Measurements from ENCODE around the gene C10orf71. TPM values are rescaled to one million over a fixed set of nuclear protein-coding genes. Genes with fewer than 3 reads are reported as not detected.

Gene C10orf71
- total RNA-seq, 1 experiment from 2014 or later: not detected

GRCh38 chr10:49327036-49327813, 28.3 kb downstream of the C10orf71 start:
- intact Hi-C loops (cut with micrococcal nuclease; ENCODE audit: unreplicated experiment): no loop called here
- POLR2A ChIA-PET: no interaction called here

More at GRCh38 chr10:49327036-49327813, 28.3 kb downstream of the C10orf71 start:
- Histone ChIP-seq H3K27me3 (ENCODE audit: control insufficient read depth, insufficient read depth, low read length) (peaks cover under 1% of the 10 kb centered on the region; the same call in 1 of the 2 replicates), H3K36me3 (ENCODE audit: control insufficient read depth, insufficient read depth, low read length) (no peaks in the 10 kb centered on the region), H3K4me3 (ENCODE audit: low read depth in 2 of 2, low read length in 2 of 2) (no peak overlapping the region), H3K9me3 (ENCODE audit: control insufficient read depth, insufficient read depth, low read depth, low read length) (no peaks in the 10 kb centered on the region), H3K4me1 (ENCODE audit: control insufficient read depth, insufficient read depth, low read length) (no peaks in the 10 kb centered on the region), H3K27ac (ENCODE audit: low read length) (no peak overlapping the region)
- CTCF ChIA-PET: no interaction called here
- BruUV-seq (replicated peaks): no TSS peak
- DNase-seq (ENCODE audit: low read depth, low spot score) (no peak), ATAC-seq (no peak)
- in situ Hi-C loops (cut with HindIII; ENCODE audit: low pct_unique_long_range_greater_than_20kb, low sequenced_read_pairs): no loop called here
- no peak for TF ChIP-seq TCF7L2 (IDR thresholded peaks at IDR 0.05; ENCODE audit: low read depth, low read length)
- no peak for TF ChIP-seq SIN3A (IDR thresholded peaks at IDR 0.05; ENCODE audit: borderline replicate concordance, insufficient read depth, low read depth, low read length)
- no peak for TF ChIP-seq POLR2AphosphoS5 (IDR thresholded peaks at IDR 0.05; ENCODE audit: low read depth, low read length)
- no peak for TF ChIP-seq REST (IDR thresholded peaks at IDR 0.05; ENCODE audit: insufficient read depth in 1 of 2, low read depth in 2 of 2, low read length in 1 of 2)
- TF ChIP-seq CTCF (IDR thresholded peaks at IDR 0.05): no peak
